CD4-positive, alpha-beta T cell treated with Interferon alpha-2 for 1 hour (primary cell): ENCODE measurements around the gene SOHLH1.

Experiments
- DNase-seq, 2 donors: peaks; one replicate each; pipeline ENCODE4 v3.0.0-alpha.2; 2020 to 2022

Gene SOHLH1

DNA sequence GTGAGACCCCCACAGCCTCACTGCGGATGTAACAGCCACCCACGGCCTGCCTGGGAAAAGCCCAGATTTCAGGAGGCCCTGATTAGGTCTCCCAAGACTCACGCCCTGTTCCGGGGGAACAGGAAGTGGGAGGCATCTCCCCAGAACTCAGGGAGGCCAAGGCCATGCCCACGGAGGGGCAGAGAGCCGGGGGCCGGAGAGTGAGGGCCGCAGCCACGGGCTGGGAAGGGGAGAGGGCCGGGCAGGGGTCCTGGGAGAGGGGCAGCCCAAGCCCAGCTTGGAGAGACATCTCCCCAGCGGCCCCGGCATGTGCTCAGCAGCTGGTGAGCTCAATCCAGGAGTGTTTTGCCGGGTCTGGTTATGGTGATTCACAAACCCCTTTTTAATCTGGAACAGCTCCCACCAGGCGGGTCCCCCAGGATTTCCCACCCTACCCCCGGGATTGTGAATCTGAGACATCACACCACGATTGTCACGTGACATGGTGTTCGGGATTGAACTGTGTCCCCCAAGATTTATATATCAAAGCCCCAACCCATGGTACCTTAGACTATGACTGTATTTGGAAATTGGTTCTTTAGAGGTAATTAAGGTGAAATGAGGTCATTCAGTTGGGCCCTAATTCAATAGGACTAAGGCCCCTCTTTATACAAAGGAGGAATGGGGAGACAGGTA, 29.3 kb upstream of the SOHLH1 start:
- DNase-seq = no peak

GRCh38 chr9:135727257-135727875, 28.1 kb upstream of the SOHLH1 start:
- no peak for DNase-seq

DNA sequence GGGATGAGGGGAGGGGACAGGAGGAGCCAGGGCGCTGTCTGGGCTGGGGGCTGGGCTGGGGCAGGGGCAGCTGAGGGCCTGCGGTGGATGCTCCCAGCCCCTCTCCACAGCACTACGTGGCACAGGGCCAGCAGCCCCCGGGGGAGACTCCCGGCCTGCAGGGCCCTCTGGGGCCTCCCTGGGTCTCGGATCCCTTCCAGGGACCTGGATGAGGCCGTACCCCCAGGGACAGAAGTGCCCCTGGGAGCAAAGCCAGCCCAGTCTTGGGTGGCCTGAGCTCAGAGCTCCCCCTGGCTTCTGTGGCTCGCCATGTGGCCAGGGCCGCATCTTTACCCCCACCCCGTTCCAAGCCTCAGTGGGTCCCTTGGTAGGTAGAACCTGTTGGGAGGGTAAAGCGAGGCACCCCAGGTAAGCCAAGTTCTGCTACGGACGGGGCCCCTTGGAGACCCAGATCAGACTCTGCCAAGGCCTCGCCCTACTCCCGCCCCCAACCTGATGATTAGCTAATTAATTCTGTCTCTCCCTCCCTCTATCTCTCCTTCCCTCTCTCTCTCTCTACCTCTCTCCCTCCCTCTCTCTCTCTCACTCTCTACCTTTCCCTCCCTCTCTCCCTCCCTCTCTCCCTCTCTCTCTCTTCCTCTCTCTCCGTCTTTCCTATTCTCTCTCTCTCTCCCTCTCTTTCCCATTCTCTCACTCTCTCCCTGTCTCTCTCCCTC, 27.0 kb upstream of the SOHLH1 start:
- DNase-seq = no peak

DNA sequence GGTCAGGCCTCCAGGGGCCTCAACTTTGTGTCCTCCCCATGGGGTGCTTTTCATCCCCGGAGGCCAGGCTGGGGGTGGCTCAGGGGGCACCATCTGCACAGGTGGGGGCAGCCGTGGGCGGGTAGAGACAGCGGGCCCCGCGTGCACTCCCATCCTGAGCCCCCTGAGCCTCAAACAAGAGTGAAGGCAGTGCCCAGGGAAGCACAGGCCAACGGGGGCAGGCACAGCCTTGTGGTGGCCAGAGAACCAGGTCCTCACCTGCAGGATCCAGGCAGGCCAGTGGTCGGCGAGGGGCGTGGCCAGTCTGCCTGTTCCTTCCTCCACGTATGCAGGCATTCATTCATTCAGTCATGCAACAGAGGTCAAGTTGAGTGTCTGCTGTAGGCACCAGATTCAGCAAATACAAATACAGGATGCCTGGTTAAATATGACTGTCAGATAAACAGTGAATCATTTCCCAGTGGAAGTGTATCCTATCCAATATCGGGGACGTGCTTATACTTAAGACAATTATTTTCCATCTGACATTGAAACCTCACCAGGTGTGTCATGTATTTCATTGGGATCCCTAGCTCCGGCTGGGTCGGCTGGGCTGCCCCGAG, 25.0 kb upstream of the SOHLH1 start:
- DNase-seq = no peak

DNA sequence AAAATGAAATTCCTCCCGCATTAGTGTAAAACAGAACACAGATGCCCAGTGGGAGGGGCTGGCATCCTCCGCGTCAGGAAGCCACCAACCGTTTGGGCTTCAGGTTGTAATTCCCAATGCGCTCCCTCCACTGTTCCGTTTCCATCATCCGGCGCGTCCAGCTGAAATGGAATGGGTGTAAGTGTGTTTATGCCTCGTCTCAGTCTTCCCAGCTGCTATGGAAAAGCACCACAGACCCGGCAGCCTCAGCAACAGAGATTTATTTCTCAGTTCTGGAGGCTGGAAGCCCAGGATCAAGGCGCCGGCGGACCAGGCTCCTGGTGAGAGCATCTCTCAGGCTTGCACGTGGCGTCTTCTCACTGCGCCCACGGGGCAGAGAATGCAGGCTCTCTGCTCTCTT, 23.1 kb upstream of the SOHLH1 start:
- DNase-seq = no peak

- DNase-seq = no peak
These were observed 20.2 kb upstream of the SOHLH1 start for GRCh38 chr9:135719472-135719871.

- no peak for DNase-seq
These were observed 19.3 kb upstream of the SOHLH1 start for GRCh38 chr9:135718616-135719015.

GRCh38 chr9:135717410-135717809, 18.1 kb upstream of the SOHLH1 start:
- no peak for DNase-seq

GRCh38 chr9:135716045-135716444, 16.8 kb upstream of the SOHLH1 start:
- no peak for DNase-seq

DNA sequence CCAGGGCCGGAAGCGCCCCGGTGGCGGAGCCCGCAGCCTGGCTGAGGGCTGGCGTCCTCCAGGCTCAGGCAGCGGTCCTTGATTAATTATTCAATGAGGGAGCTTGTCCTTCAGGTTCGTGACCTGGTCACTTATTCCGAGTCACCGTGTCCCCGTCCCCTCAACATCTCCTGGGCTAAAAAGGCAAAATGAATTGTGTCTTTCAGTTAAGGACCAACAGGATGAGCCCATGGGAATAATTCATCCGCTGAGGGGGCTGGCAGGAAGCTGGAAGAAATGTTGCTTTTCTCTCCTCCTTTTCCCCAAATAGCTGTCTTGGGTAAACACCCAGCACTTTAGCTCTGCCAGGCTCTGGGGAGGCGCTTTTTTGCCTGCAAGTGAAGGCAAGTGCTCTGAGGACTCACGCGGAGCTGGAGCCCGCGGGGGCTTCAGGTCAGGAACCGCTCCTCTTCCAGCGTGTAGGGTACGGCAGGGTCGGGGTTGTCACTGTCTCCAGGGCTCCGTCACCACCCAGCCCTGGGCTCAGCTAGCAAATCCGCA, 15.8 kb upstream of the SOHLH1 start:
- no peak for DNase-seq

GRCh38 chr9:135714242-135715055, 15.2 kb upstream of the SOHLH1 start:
- DNase-seq = no peak

- DNase-seq = no peak
These were observed 13.5 kb upstream of the SOHLH1 start for GRCh38 chr9:135712613-135713295.

- DNase-seq = no peak
These were observed 12.6 kb upstream of the SOHLH1 start for GRCh38 chr9:135711881-135712280.

DNA sequence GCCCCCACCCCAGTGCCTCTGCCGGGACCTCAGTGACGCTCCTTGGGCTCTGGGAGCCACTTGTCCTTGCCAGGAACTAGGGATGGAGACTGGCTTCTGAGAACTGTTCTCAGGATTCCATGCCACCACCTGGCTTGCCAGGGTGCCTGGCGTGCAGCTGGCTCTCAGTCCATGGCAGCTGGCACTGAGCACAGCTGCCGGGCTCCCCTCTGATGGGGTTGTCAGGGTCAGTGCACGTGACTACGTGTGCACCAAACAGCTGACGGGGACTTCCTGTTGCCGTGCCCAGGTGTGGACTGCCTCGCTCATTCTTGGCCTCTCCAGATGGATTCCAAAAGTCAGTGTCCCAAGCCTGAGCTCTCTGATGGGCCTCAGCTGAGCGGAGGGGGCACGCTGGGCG, 12.1 kb upstream of the SOHLH1 start:
- DNase-seq = no peak

- no peak for DNase-seq
These were observed 8.9 kb upstream of the SOHLH1 start for GRCh38 chr9:135708164-135708563.

DNA sequence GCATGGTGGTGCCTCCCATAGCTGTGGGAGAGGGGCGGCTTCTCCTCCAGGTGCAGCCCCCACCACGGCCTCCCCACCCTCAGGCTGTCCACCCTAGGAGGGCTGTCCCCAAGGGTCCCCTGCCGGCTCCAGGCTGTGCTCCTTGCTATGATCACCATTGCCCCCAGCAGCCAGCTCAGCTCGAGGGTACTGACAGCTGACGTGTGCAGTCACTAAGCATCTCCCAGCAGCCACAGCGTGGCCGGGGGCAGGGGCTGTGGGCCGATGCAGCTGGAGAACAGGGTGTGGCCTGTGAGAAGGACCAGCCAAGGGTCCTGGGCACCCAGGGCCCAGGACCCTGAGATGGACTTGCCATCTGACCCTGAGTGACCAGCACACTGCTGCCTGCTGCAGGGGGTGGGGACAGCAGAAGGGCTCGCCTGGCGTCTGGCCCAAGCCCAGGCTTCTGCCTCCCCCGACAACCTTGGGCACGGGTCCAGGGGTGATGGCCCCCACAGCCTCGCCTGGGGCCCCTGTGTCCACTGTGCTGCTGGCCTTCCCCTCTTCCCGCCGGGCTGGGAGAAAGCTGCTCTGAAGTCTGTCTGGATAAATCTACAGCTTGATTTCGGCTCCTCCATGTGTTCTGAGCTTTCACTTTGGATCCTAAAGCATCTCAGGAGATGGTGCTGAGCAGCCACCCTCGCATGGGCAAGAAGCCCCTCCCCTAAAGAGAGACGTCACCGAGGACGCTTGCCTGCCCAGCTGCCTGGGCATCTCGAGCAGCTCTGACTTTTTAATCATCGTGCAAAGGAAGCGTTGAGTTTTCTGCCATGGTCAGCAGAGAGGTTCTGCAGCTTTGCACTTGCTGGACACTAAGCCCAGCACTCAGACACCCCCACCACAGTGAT, 8.2 kb upstream of the SOHLH1 start:
- no peak for DNase-seq

- DNase-seq = no peak
These were observed 7.0 kb upstream of the SOHLH1 start for GRCh38 chr9:135706288-135706687.

- no peak for DNase-seq
These were observed 6.1 kb upstream of the SOHLH1 start for GRCh38 chr9:135705376-135705775.

- no peak for DNase-seq
These were observed 5.2 kb upstream of the SOHLH1 start for GRCh38 chr9:135704483-135704882.

GRCh38 chr9:135703726-135704125, 4.4 kb upstream of the SOHLH1 start:
- no peak for DNase-seq
